ENCODE results near the gene CACNA1C.

The CACNA1C gene

DNA sequence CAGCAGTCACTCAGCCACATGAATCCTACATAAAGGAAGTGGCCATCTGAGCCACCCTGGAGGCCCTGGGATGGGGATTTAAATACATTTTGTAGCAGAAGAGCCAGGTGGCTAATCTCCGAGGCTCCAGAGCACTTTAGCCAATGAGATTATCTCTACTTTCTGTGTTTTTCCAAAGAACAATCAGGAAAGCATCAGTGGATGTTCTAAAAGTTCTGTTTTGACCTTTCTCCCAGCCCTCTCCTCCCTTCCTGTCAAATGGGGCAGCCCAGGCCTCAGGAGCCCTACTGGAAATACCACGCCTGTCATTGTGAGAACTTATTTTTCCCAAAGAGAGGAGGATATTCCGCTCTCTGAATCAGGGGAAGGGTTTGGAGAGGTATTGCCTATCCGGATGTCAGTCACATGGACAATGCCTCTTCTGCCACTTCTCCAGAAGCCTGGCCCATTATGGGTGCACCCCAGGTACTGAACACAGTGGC lies 405.2 kb downstream of the CACNA1C start:
- no peak for TF ChIP-seq POLR2AphosphoS5 (IDR thresholded peaks at IDR 0.05; ENCODE audit: low read depth, low read length)
- no peak for TF ChIP-seq SPI1 (IDR thresholded peaks at IDR 0.05; ENCODE audit: low read depth, low read length)
- no peak for TF ChIP-seq POU2F2 (IDR thresholded peaks at IDR 0.05; ENCODE audit: low read depth, low read length)
- TF ChIP-seq POLR2A (IDR thresholded peaks at IDR 0.05; ENCODE audit: low read depth, low read length) = no peak
- TF ChIP-seq PAX5 (IDR thresholded peaks at IDR 0.05; ENCODE audit: insufficient read depth, low read length, severe bottlenecking) = no peak
- no peak for TF ChIP-seq TAF1 (IDR thresholded peaks at IDR 0.05; ENCODE audit: low read depth, low read length)
- DNase-seq (ENCODE audit: insufficient read length, low spot score) (no peak), FAIRE-seq (no peak)

- TF ChIP-seq POLR2AphosphoS5 (IDR thresholded peaks at IDR 0.05; ENCODE audit: low read depth, low read length) (no peak), SPI1 (IDR thresholded peaks at IDR 0.05; ENCODE audit: low read depth, low read length) (no peak), TAF1 (IDR thresholded peaks at IDR 0.05; ENCODE audit: low read depth, low read length) (no peak), POU2F2 (IDR thresholded peaks at IDR 0.05; ENCODE audit: low read depth, low read length) (no peak), PAX5 (IDR thresholded peaks at IDR 0.05; ENCODE audit: insufficient read depth, low read length, severe bottlenecking) (no peak), POLR2A (IDR thresholded peaks at IDR 0.05; ENCODE audit: low read depth, low read length) (no peak)
- DNase-seq (ENCODE audit: insufficient read length, low spot score) = no peak
- no peak for FAIRE-seq
Measured at GRCh38 chr12:2460051-2460670, 407.4 kb downstream of the CACNA1C start.

GRCh38 chr12:2461046-2461445 lies 408.3 kb downstream of the CACNA1C start:
- FAIRE-seq (no peak), DNase-seq (ENCODE audit: insufficient read length, low spot score) (no peak)
- no peak for TF ChIP-seq POLR2A (IDR thresholded peaks at IDR 0.05; ENCODE audit: low read depth, low read length)
- TF ChIP-seq POLR2AphosphoS5 (IDR thresholded peaks at IDR 0.05; ENCODE audit: low read depth, low read length) = no peak
- TF ChIP-seq POU2F2 (IDR thresholded peaks at IDR 0.05; ENCODE audit: low read depth, low read length) = no peak
- no peak for TF ChIP-seq SPI1 (IDR thresholded peaks at IDR 0.05; ENCODE audit: low read depth, low read length)
- no peak for TF ChIP-seq PAX5 (IDR thresholded peaks at IDR 0.05; ENCODE audit: insufficient read depth, low read length, severe bottlenecking)
- no peak for TF ChIP-seq TAF1 (IDR thresholded peaks at IDR 0.05; ENCODE audit: low read depth, low read length)

DNA sequence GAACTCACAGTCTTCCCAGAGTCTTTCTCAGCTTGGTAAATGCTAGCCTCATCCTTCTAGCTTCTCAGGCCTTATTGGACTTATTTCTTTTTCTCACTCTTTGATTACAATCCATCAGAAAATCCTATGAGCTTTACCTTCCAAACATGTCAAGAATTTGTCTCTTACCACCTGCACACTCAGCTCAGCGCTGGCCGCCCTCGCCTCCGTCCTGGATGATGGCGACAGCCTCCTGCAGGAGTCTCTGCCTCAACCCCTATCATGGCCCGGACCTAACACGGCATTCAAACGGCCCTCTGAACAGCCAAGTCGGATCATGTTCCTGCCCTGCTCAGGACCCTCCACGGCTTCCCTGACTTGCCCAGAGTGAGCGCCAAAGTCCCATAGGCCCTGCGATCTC lies 408.9 kb downstream of the CACNA1C start:
- no peak for TF ChIP-seq SPI1 (IDR thresholded peaks at IDR 0.05; ENCODE audit: low read depth, low read length)
- TF ChIP-seq POLR2AphosphoS5 (IDR thresholded peaks at IDR 0.05; ENCODE audit: low read depth, low read length) = no peak
- TF ChIP-seq POU2F2 (IDR thresholded peaks at IDR 0.05; ENCODE audit: low read depth, low read length) = no peak
- no peak for TF ChIP-seq POLR2A (IDR thresholded peaks at IDR 0.05; ENCODE audit: low read depth, low read length)
- no peak for TF ChIP-seq PAX5 (IDR thresholded peaks at IDR 0.05; ENCODE audit: insufficient read depth, low read length, severe bottlenecking)
- TF ChIP-seq TAF1 (IDR thresholded peaks at IDR 0.05; ENCODE audit: low read depth, low read length) = no peak
- FAIRE-seq = no peak
- no peak for DNase-seq (ENCODE audit: insufficient read length, low spot score)

DNA sequence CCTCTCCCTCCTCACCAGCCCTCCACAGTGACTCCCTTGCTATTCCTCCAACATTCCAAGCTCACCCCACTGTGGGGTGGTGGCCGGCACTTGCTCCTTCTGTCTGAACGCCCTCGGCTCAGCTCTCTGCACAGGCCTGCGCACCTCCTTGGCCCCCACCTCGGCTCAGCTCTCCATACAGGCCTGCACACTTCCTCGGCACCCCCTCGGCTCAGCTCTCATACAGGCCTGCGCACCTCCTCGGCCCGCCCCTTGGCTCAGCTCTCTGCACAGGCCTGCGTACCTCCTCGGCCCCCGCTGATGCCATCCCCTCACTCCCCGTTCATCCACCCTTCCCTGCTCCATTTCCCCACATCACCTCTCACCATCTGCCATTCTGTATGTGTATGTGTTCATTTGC lies 409.3 kb downstream of the CACNA1C start:
- no peak for FAIRE-seq
- no peak for TF ChIP-seq SPI1 (IDR thresholded peaks at IDR 0.05; ENCODE audit: low read depth, low read length)
- no peak for DNase-seq (ENCODE audit: insufficient read length, low spot score)

DNA sequence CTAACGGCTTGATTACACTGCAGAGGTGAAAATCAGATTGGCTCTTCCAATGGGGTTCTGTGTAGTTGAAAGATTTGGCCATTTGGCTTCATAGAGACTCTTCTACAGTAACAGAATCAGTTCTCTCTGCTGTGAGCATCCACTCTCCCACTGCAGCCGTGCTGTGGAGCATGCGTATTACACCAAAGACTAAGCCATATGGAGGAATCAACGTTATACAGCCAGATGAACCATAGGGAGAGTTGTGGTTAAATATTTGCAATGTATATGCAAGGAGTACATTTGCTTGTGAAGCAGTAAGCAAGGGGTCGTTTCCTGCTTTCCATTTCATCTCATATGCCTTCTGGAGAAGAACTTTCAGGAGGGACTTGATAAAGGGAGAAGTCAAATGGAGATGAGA lies 410.9 kb downstream of the CACNA1C start:
- TF ChIP-seq POU2F2 (IDR thresholded peaks at IDR 0.05; ENCODE audit: low read depth, low read length) (no peak), SPI1 (IDR thresholded peaks at IDR 0.05; ENCODE audit: low read depth, low read length) (no peak), POLR2A (IDR thresholded peaks at IDR 0.05; ENCODE audit: low read depth, low read length) (no peak), PAX5 (IDR thresholded peaks at IDR 0.05; ENCODE audit: insufficient read depth, low read length, severe bottlenecking) (no peak), TAF1 (IDR thresholded peaks at IDR 0.05; ENCODE audit: low read depth, low read length) (no peak), POLR2AphosphoS5 (IDR thresholded peaks at IDR 0.05; ENCODE audit: low read depth, low read length) (no peak)
- DNase-seq (ENCODE audit: insufficient read length, low spot score) (no peak), FAIRE-seq (no peak)

DNA sequence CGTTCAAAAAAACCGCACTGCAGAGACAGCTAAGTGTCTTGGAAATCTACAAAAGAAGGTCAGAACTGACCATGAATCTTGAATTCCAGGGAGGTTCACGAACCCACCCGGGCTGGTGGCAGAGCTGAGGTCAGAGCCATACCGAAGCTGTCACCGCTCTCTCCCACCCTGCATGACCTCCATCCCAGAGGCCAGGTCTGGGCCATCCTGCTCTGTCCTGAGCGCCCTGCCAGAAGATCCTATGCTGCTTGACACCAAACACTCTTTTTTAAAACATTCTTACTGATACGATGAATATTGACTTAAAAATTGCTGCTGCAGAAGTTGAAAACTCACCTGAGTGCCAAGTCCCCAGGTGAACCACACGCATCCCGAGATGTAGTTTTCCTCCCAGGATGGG lies 412.9 kb downstream of the CACNA1C start:
- TF ChIP-seq POLR2A (IDR thresholded peaks at IDR 0.05; ENCODE audit: low read depth, low read length) (no peak), TAF1 (IDR thresholded peaks at IDR 0.05; ENCODE audit: low read depth, low read length) (no peak), POU2F2 (IDR thresholded peaks at IDR 0.05; ENCODE audit: low read depth, low read length) (no peak), POLR2AphosphoS5 (IDR thresholded peaks at IDR 0.05; ENCODE audit: low read depth, low read length) (no peak), PAX5 (IDR thresholded peaks at IDR 0.05; ENCODE audit: insufficient read depth, low read length, severe bottlenecking) (no peak)
- no peak for FAIRE-seq
- no peak for DNase-seq (ENCODE audit: insufficient read length, low spot score)

- TF ChIP-seq SPI1 (IDR thresholded peaks at IDR 0.05; ENCODE audit: low read depth, low read length) (no peak), POLR2AphosphoS5 (IDR thresholded peaks at IDR 0.05; ENCODE audit: low read depth, low read length) (no peak), PAX5 (IDR thresholded peaks at IDR 0.05; ENCODE audit: insufficient read depth, low read length, severe bottlenecking) (no peak), TAF1 (IDR thresholded peaks at IDR 0.05; ENCODE audit: low read depth, low read length) (no peak), POU2F2 (IDR thresholded peaks at IDR 0.05; ENCODE audit: low read depth, low read length) (no peak), POLR2A (IDR thresholded peaks at IDR 0.05; ENCODE audit: low read depth, low read length) (no peak)
Measured at GRCh38 chr12:2466211-2466610, 413.4 kb downstream of the CACNA1C start.

GRCh38 chr12:2467447-2468195 lies 414.8 kb downstream of the CACNA1C start:
- DNase-seq (ENCODE audit: insufficient read length, low spot score) = no peak
- TF ChIP-seq POU2F2 (IDR thresholded peaks at IDR 0.05; ENCODE audit: low read depth, low read length) = no peak
- no peak for TF ChIP-seq TAF1 (IDR thresholded peaks at IDR 0.05; ENCODE audit: low read depth, low read length)
- no peak for TF ChIP-seq POLR2AphosphoS5 (IDR thresholded peaks at IDR 0.05; ENCODE audit: low read depth, low read length)
- no peak for TF ChIP-seq POLR2A (IDR thresholded peaks at IDR 0.05; ENCODE audit: low read depth, low read length)
- TF ChIP-seq SPI1 (IDR thresholded peaks at IDR 0.05; ENCODE audit: low read depth, low read length) = no peak
- no peak for TF ChIP-seq PAX5 (IDR thresholded peaks at IDR 0.05; ENCODE audit: insufficient read depth, low read length, severe bottlenecking)
- no peak for FAIRE-seq

More at GRCh38 chr12:2466211-2466610, 413.4 kb downstream of the CACNA1C start:
- FAIRE-seq (no peak), DNase-seq (ENCODE audit: insufficient read length, low spot score) (no peak)

Data from GM12891 (cell line).